Osteocyte (in vitro differentiated cells): ENCODE measurements around the gene PRDM11. TPM values are rescaled to one million over a fixed set of nuclear protein-coding genes. Genes with fewer than 3 reads are reported as not detected.

Experiments used
- DNase-seq: peaks from one replicate; pipeline ENCODE4 v3.0.0; 2021; ENCODE audit warnings: mixed read lengths; ENCODE audit not compliant: unreplicated experiment; ENCODE audit errors: extremely low spot score
- H3K27ac Mint-ChIP-seq: one replicate; pipeline ENCODE4 v1.8.0; 2021; ENCODE audit warnings: mild to moderate bottlenecking, mixed read lengths; ENCODE audit not compliant: unreplicated experiment
- H3K27me3 Mint-ChIP-seq: one replicate; pipeline ENCODE4 v1.8.0; 2021; ENCODE audit warnings: mixed read lengths; ENCODE audit not compliant: unreplicated experiment
- H3K36me3 Mint-ChIP-seq: one replicate; pipeline ENCODE4 v1.8.0; 2021; ENCODE audit warnings: mixed read lengths; ENCODE audit not compliant: unreplicated experiment
- H3K4me1 Mint-ChIP-seq: one replicate; pipeline ENCODE4 v1.8.0; 2021; ENCODE audit warnings: mixed read lengths; ENCODE audit not compliant: unreplicated experiment
- H3K4me3 Mint-ChIP-seq: one replicate; pipeline ENCODE4 v1.8.0; 2021; ENCODE audit warnings: mild to moderate bottlenecking, moderate library complexity, mixed read lengths; ENCODE audit not compliant: unreplicated experiment
- H3K9me3 Mint-ChIP-seq: one replicate; pipeline ENCODE4 v1.8.0; 2021; ENCODE audit warnings: mixed read lengths; ENCODE audit not compliant: unreplicated experiment
- CTCF ChIP-seq: fragments of 200-600 bp; sonication (generic); IDR thresholded peaks from 2 replicates; pipeline ENCODE4 v1.5.0; 2021; ENCODE audit warnings: antibody characterized with exemption, mild to moderate bottlenecking, moderate library complexity
- total RNA-seq: library from RNA; stranded (reverse); gene quantifications from 2 replicates; pipeline ENCODE4 v1.2.1, GENCODE V29; 2021

PRDM11 gene
- total RNA-seq, 1 donor from 2014 or later: 25.4 TPM

GRCh38 chr11:45208135-45208534, 61.7 kb downstream of the PRDM11 start:
- TF ChIP-seq CTCF: no peak
- peaks cover 32% of the 10 kb centered on the region for H3K36me3 Mint-ChIP-seq
- DNase-seq: no peak
- H3K9me3 Mint-ChIP-seq: peaks cover 8% of the 10 kb centered on the region
- no peak overlapping the region for H3K27ac Mint-ChIP-seq
- H3K4me1 Mint-ChIP-seq: peaks cover 25% of the 10 kb centered on the region
- no peak overlapping the region for H3K4me3 Mint-ChIP-seq
- H3K27me3 Mint-ChIP-seq: no peaks in the 10 kb centered on the region

GRCh38 chr11:45209000-45209879, 62.8 kb downstream of the PRDM11 start:
- Mint-ChIP-seq H3K4me3 (peak overlapping the region; percentile 21), H3K4me1 (peaks cover 18% of the 10 kb centered on the region), H3K27ac (peak overlapping the region; percentile 76), H3K9me3 (no peaks in the 10 kb centered on the region), H3K36me3 (peaks cover 24% of the 10 kb centered on the region), H3K27me3 (no peaks in the 10 kb centered on the region)
- no peak for DNase-seq
- no peak for TF ChIP-seq CTCF

GRCh38 chr11:45209891-45210699, 63.7 kb downstream of the PRDM11 start:
- Mint-ChIP-seq H3K27ac (peak overlapping the region; percentile 76), H3K36me3 (peaks cover 27% of the 10 kb centered on the region), H3K9me3 (no peaks in the 10 kb centered on the region), H3K4me1 (peaks cover 16% of the 10 kb centered on the region), H3K27me3 (no peaks in the 10 kb centered on the region), H3K4me3 (peak overlapping the region; percentile 57)
- TF ChIP-seq CTCF: no peak
- DNase-seq: no peak

GRCh38 chr11:45210846-45211245, 64.4 kb downstream of the PRDM11 start:
- H3K27ac Mint-ChIP-seq: no peak overlapping the region
- H3K9me3 Mint-ChIP-seq: no peaks in the 10 kb centered on the region
- no peak overlapping the region for H3K4me3 Mint-ChIP-seq
- TF ChIP-seq CTCF: no peak
- H3K27me3 Mint-ChIP-seq: no peaks in the 10 kb centered on the region
- H3K36me3 Mint-ChIP-seq: peaks cover 23% of the 10 kb centered on the region
- DNase-seq: no peak
- peaks cover 16% of the 10 kb centered on the region for H3K4me1 Mint-ChIP-seq

GRCh38 chr11:45211732-45212131, 65.3 kb downstream of the PRDM11 start:
- H3K9me3 Mint-ChIP-seq: no peaks in the 10 kb centered on the region
- H3K4me1 Mint-ChIP-seq: peaks cover 16% of the 10 kb centered on the region
- H3K36me3 Mint-ChIP-seq: peaks cover 15% of the 10 kb centered on the region
- no peak for DNase-seq
- H3K27me3 Mint-ChIP-seq: no peaks in the 10 kb centered on the region
- H3K27ac Mint-ChIP-seq: no peak overlapping the region
- no peak for TF ChIP-seq CTCF
- H3K4me3 Mint-ChIP-seq: no peak overlapping the region
